A673 (cell line): ENCODE measurements around the gene DNAJB4. TPM values are rescaled to one million over a fixed set of nuclear protein-coding genes. Genes with fewer than 3 reads are reported as not detected.
"Not testable (repeated sequence)": the region's sequence is repeated elsewhere in the genome, so short reads cannot be mapped to it uniquely, and the experiment has no call there.

ENCODE experiments used
- BruUV-seq: library from RNA; stranded (reverse); fragments of 400-500 nt; replicated peaks from 2 replicates; lab custom pipeline; 2021; lab: Mats Ljungman, UMichigan
- CTCF ChIA-PET: fragments of 300-600 bp; sonication (Branson Sonifier 250); formaldehyde crosslinking; loops from one replicate; lab custom pipeline; 2022; ENCODE audit warnings: antibody characterized with exemption; lab: Charles Lee
- POLR2A ChIA-PET: fragments of 300-600 bp; sonication (Branson Sonifier 250); formaldehyde crosslinking; loops from one replicate; lab custom pipeline; 2022; ENCODE audit warnings: antibody characterized with exemption; ENCODE audit not compliant: low non-redundant PET; lab: Charles Lee
- DNase-seq: peaks from one replicate; pipeline ENCODE4 v3.0.0-alpha.2; 2015; ENCODE audit warnings: low spot score
- H3K27ac ChIP-seq: fragments of 200-600 bp; sonication (generic); 2 replicates; pipeline ENCODE4 v1.5.1; 2016; ENCODE audit warnings: mixed run types, low read depth, mild to moderate bottlenecking, mixed read lengths, antibody characterized with exemption, low read length; ENCODE audit not compliant: poor library complexity, severe bottlenecking
- H3K27me3 ChIP-seq: fragments of 200-600 bp; sonication (generic); replicated peaks from 2 replicates; pipeline ENCODE4 v1.6.1; 2017; ENCODE audit warnings: mixed run types, low read depth, mild to moderate bottlenecking, mixed read lengths, antibody characterized with exemption, low read length; ENCODE audit not compliant: insufficient read depth, poor library complexity
- H3K36me3 ChIP-seq: fragments of 200-600 bp; sonication (generic); 2 replicates; pipeline ENCODE4 v1.6.1; 2016; ENCODE audit warnings: mixed run types, mild to moderate bottlenecking, mixed read lengths, antibody characterized with exemption, low read length; ENCODE audit not compliant: insufficient read depth, poor library complexity, severe bottlenecking
- H3K4me1 ChIP-seq: fragments of 200-600 bp; sonication (generic); 2 replicates; pipeline ENCODE4 v1.6.1; 2017; ENCODE audit warnings: mixed run types, mild to moderate bottlenecking, mixed read lengths, antibody characterized with exemption, low read length; ENCODE audit not compliant: insufficient read depth, poor library complexity, severe bottlenecking
- H3K4me3 ChIP-seq: fragments of 200-600 bp; sonication (generic); 2 replicates; pipeline ENCODE4 v1.5.1; 2016; ENCODE audit warnings: low read depth, mixed run types, mild to moderate bottlenecking, mixed read lengths, low read length; ENCODE audit not compliant: poor library complexity, severe bottlenecking
- H3K9me3 ChIP-seq: fragments of 200-600 bp; sonication (generic); 2 replicates; pipeline ENCODE4 v1.6.1; 2016; ENCODE audit warnings: mixed run types, low read depth, mild to moderate bottlenecking, mixed read lengths, antibody characterized with exemption, low read length; ENCODE audit not compliant: poor library complexity, severe bottlenecking
- CTCF ChIP-seq: fragments of 300-800, 200-600 bp; sonication (generic); conservative IDR thresholded peaks from 2 replicates; pipeline ENCODE4 v1.5.1; 2017; ENCODE audit warnings: low read depth, mild to moderate bottlenecking, antibody characterized with exemption, low read length, moderate library complexity, mixed read lengths
- EZH2 ChIP-seq: fragments of 200-600 bp; sonication (generic); IDR thresholded peaks from 2 replicates; pipeline ENCODE4 v1.6.1; 2017; ENCODE audit warnings: borderline replicate concordance, low read depth, mild to moderate bottlenecking, mixed read lengths, antibody characterized with exemption, low read length; ENCODE audit not compliant: poor library complexity, severe bottlenecking
- intact Hi-C: fragments of 100-400 bp; cut with micrococcal nuclease; formaldehyde crosslinking; loops from one replicate; pipeline ENCODE4 v1.10.0; 2022; ENCODE audit not compliant: unreplicated experiment
- total RNA-seq: library from RNA; stranded (reverse); gene quantifications from 2 replicates; pipeline ENCODE4 v1.2.3, GENCODE V29; 2021

Gene DNAJB4
- total RNA-seq, 1 experiment from 2014 or later: 34.5 TPM

GRCh38 chr1:78015148-78015547, 10.4 kb downstream of the DNAJB4 start:
- peaks cover 25% of the 10 kb centered on the region for H3K36me3 ChIP-seq
- POLR2A ChIA-PET: no interaction called here
- CTCF ChIA-PET: no interaction called here

GRCh38 chr1:78019024-78019423, 14.3 kb downstream of the DNAJB4 start:
- no TSS peak for BruUV-seq
- Histone ChIP-seq H3K36me3 (peaks cover 12% of the 10 kb centered on the region), H3K4me3 (no peak overlapping the region), H3K27me3 (no peaks in the 10 kb centered on the region), H3K27ac (no peak overlapping the region), H3K9me3 (no peaks in the 10 kb centered on the region), H3K4me1 (no peaks in the 10 kb centered on the region)
- intact Hi-C loops: no loop called here
- TF ChIP-seq CTCF: no peak
- TF ChIP-seq EZH2: no peak
- DNase-seq: no peak
- ChIA-PET POLR2A (no interaction called here), CTCF (no interaction called here)

More at GRCh38 chr1:78015148-78015547, 10.4 kb downstream of the DNAJB4 start:
- intact Hi-C loops: no loop called here
- no peaks in the 10 kb centered on the region for H3K27me3 ChIP-seq
- no peak overlapping the region for H3K27ac ChIP-seq
- H3K4me3 ChIP-seq: no peak overlapping the region
- BruUV-seq: no TSS peak
- peaks cover 4% of the 10 kb centered on the region for H3K4me1 ChIP-seq
- TF ChIP-seq CTCF (no peak), EZH2 (no peak)
- DNase-seq: no peak
- H3K9me3 ChIP-seq: no peaks in the 10 kb centered on the region

- H3K9me3 ChIP-seq, H3K27me3 ChIP-seq, intact Hi-C loops, H3K27ac ChIP-seq, DNase-seq, H3K36me3 ChIP-seq, H3K4me1 ChIP-seq, CTCF ChIA-PET, BruUV-seq, H3K4me3 ChIP-seq, POLR2A ChIA-PET: not testable (repeated sequence)
Measured at GRCh38 chr1:78021134-78021533, 16.4 kb downstream of the DNAJB4 start.

- TF ChIP-seq EZH2: no peak
- no peak for TF ChIP-seq CTCF
- Histone ChIP-seq H3K36me3 (no peaks in the 10 kb centered on the region), H3K27ac (no peak overlapping the region), H3K27me3 (no peaks in the 10 kb centered on the region), H3K4me1 (no peaks in the 10 kb centered on the region), H3K4me3 (no peak overlapping the region), H3K9me3 (no peaks in the 10 kb centered on the region)
- ChIA-PET POLR2A (no interaction called here), CTCF (no interaction called here)
- BruUV-seq: no TSS peak
- intact Hi-C loops: no loop called here
- DNase-seq: no peak
Measured at GRCh38 chr1:78029793-78030192, 25.1 kb downstream of the DNAJB4 start.
